NCI-H2171 treated with DMSO at 0.1 percent for 48 hours (cell line): ENCODE results near the gene DLG2.

Source experiments
- DNase-seq: peaks from one replicate; lab custom pipeline; 2025; lab: John Stamatoyannopoulos, UW

Gene DLG2

DNA sequence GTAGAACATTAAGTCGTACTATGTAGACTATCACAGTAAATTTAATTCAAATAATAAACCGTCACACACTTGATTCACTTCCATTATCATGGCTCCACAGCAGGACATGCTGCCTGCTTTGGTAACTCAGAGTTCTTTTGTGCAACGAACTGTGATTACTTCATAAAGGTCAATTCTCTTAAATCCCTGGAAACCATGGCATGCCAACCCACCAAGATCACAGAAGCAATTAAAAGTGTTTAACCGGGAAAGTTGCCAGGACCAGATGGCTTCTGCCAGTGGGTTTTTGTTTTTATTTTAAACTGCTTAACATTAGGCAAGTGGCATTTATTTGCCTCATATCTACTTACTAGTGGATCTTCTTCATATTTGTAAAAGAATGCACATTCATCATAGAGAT is 1162.1 kb downstream of the DLG2 start:
- peak; percentile 52 for DNase-seq

- DNase-seq, result no peak
Observed at GRCh38 chr11:84455691-84456090, 1171.5 kb downstream of the DLG2 start.

- no peak for DNase-seq
Observed at GRCh38 chr11:84452211-84452610, 1174.9 kb downstream of the DLG2 start.

GRCh38 chr11:84438565-84438964 is 1188.6 kb downstream of the DLG2 start:
- DNase-seq, result no peak

- DNase-seq, result no peak
Observed at GRCh38 chr11:84437071-84437980, 1189.8 kb downstream of the DLG2 start.

- no peak for DNase-seq
Observed at GRCh38 chr11:84430661-84431060, 1196.5 kb downstream of the DLG2 start.

GRCh38 chr11:84425673-84426072 is 1201.5 kb downstream of the DLG2 start:
- DNase-seq, result no peak

- no peak for DNase-seq
Observed at GRCh38 chr11:84420271-84420670, 1206.9 kb downstream of the DLG2 start.

DNA sequence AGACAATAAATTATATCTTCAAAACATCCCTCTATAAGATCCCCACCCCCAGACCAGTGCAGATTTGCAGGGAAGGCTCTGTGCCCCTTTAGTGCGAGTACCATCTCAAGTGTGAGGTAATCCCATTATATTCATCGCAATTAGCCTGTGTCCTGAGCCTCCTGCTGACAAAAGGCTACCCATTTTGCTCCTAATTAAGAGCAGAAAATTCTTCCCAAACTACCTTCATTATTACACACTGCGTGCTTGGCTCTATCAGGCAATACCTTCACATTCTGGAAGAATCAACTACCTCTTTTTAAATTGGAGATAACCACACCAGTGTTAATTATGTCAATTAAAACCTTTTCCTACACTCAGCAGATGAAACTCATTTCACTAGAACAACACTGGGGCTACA is 1207.5 kb downstream of the DLG2 start:
- no peak for DNase-seq

- DNase-seq, result no peak
Observed at GRCh38 chr11:84414920-84415319, 1212.2 kb downstream of the DLG2 start.

DNA sequence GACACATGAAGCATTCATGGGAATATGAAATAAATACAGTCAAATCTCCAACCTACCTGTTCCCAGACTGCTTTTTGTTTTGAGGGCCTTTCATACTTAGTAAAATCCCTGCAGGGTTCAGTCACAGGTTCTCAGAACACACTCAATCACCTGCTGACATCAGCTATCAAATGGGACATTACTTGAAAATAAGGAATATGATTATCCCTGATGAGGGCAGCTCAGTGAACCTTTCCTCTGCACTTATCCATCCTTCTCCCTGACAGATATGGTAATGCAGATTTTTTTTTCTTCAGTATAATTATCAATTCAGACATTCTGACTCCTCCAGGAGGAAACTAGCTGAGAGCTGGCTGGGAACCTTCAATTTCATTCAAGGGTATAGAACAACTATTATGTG is 1213.6 kb downstream of the DLG2 start:
- no peak for DNase-seq

DNA sequence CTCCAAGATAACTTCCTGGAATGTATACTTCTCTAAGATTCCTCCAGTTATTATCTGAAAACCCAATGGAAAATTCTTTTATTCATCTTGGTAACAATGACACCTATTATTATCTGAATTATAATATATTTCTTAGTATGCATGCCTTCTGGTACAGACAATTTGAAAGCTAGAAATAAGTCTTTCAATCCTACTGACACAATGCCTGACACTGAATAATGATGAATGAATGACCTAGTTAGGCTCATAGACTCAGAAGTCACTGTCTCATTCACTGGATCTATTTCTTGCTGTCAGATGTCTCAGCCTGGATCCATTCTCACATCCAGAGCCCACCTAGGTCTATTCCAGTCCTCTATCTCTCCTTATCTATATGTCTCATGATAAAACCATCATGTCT is 1214.3 kb downstream of the DLG2 start:
- DNase-seq, result no peak

GRCh38 chr11:84408946-84409411 is 1218.2 kb downstream of the DLG2 start:
- no peak for DNase-seq

- DNase-seq, result no peak
Observed at GRCh38 chr11:84407091-84407490, 1220.1 kb downstream of the DLG2 start.

DNA sequence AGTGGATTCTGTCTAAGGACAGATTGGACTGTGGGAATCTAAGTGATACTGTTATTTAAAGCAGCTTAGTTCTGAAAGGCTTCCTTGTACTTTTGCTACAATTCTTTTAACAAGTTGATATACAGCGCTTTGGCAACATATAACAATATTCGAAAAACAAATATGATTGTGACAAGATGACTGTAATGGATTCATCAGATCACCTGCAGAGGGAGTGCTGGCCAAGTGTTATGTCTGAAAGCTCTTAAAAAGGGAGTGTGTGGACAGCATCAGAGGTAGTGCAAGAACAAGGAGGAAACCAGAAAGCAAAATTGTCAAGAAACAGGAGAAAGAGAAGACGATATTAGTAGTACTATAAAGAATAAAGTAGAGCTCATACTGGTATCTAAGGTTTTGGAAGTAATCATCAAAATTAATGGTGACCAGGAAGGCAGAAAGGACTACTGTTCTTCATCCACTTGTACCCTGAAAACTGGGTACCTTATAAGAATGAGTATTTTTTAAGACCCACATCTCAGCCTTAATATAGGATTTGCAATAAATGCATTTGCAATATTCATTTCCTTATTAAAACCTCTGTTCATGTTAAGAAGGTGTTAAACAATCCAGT is 1229.0 kb downstream of the DLG2 start:
- no peak for DNase-seq

DNA sequence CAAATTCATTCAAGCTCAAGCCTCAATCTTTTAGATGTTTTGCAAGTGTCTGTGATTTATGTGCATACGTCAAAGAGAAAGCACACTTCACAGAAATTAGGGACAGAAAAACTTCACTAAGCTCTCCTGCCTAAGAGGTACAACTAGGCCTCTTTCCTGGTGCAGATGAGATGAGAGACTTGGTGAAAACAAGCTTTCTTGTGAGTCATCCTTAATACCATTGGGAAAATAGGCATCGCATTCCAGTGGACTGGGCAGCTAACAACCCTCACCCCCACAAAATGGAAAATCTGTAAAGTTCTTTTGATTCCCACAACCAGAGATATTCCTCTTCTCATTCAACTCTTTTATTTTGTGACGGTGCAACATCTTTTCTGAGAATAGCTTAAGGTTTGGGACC is 1230.6 kb downstream of the DLG2 start:
- no peak for DNase-seq

DNA sequence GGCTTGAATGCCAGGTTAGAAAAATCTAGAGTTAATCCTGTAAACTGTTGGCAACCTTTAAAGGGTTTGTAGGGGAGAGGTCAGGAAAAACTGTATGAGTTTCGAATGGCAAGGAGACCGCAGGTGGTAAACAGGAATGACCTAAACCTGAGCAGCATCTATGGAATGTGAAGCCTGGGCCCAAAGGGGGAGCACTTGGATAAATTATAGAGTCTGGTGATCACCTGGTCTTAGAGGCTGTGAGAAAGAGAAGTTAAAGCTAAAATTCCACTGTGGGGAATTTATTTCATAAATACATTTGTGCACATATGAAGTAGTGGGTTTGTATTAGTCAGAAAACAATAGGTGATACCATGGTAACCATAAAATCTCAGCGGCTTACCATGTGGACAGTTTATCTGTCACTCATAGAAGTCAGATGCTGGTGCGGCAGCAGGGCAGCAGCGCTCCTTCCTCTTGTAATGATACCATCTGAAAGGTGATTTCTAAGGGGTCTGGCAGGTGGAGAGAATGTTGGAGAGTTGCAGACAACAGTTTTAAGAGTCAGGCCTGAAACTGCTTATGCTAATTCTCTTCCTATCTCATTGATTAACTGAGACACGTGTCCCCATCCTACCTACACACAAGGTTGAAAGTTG is 1236.6 kb downstream of the DLG2 start:
- DNase-seq, result no peak

- DNase-seq, result no peak
Observed at GRCh38 chr11:84389696-84390095, 1237.4 kb downstream of the DLG2 start.

- DNase-seq, result no peak
Observed at GRCh38 chr11:84384731-84385130, 1242.4 kb downstream of the DLG2 start.

- no peak for DNase-seq
Observed at GRCh38 chr11:84383576-84383975, 1243.6 kb downstream of the DLG2 start.

DNA sequence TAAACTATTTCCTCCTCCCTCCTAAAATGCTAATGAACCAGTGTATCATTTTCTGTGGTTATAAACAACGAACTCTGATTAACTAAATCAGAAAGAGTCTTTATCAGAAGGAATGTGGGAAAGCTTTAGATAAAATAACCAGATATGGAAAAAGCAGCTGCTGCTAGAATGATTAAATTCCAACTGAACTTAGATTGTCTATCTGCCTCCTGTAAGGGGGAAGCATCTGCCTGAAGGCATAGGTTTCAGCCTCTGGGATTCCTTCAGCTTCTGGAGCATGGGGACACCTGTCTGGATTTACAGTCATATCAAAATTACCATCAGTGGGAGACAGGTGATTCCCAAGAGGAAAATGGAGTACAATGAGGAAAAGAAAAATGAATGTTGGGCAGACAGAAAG is 1245.5 kb downstream of the DLG2 start:
- DNase-seq, result no peak

GRCh38 chr11:84372381-84372950 is 1254.7 kb downstream of the DLG2 start:
- no peak for DNase-seq

GRCh38 chr11:84358034-84358433 is 1269.1 kb downstream of the DLG2 start:
- no peak for DNase-seq
